Nephron (organoid): Measurements from ENCODE around the gene FAM227B.
"Not testable (repeated sequence)": the region's sequence is repeated elsewhere in the genome, so short reads cannot be mapped to it uniquely, and the experiment has no call there.

ENCODE experiments used
- H3K27ac Mint-ChIP-seq, 3 experiments: 2 replicates each; pipeline ENCODE4 v1.8.0; 2020; ENCODE audit warnings: mixed read lengths in 3 of 3, mild to moderate bottlenecking in 2 of 3, moderate library complexity in 1 of 3
- H3K27me3 Mint-ChIP-seq: 2 replicates; pipeline ENCODE4 v1.8.0; 2021; ENCODE audit warnings: low read depth, mild to moderate bottlenecking, moderate library complexity, mixed read lengths
- H3K36me3 Mint-ChIP-seq: 2 replicates; pipeline ENCODE4 v1.8.0; 2020; ENCODE audit warnings: low read depth, mixed read lengths
- H3K4me1 Mint-ChIP-seq: 2 replicates; pipeline ENCODE4 v1.8.0; 2020; ENCODE audit warnings: mixed read lengths
- H3K4me3 Mint-ChIP-seq, 3 experiments: 2 replicates each; pipeline ENCODE4 v1.8.0; 2020; ENCODE audit warnings: mild to moderate bottlenecking in 3 of 3, mixed read lengths in 3 of 3, moderate library complexity in 2 of 3
- H3K9me3 Mint-ChIP-seq: 2 replicates; pipeline ENCODE4 v1.8.0; 2020; ENCODE audit warnings: mixed read lengths
- CTCF ChIP-seq, 3 experiments: fragments of 200-600 bp; sonication (generic); IDR thresholded peaks; one replicate each; pipeline ENCODE4 v1.5.0; 2021; ENCODE audit warnings: antibody characterized with exemption in 3 of 3; ENCODE audit not compliant: unreplicated experiment in 3 of 3

The FAM227B gene

GRCh38 chr15:49406352-49407118 is 214.1 kb downstream of the FAM227B start:
- H3K36me3 Mint-ChIP-seq: no peaks in the 10 kb centered on the region
- H3K4me3 Mint-ChIP-seq: no peak overlapping the region
- no peak for TF ChIP-seq CTCF (IDR thresholded peaks at IDR 0.05; ENCODE audit: unreplicated experiment in 3 of 3)
- H3K9me3 Mint-ChIP-seq: peaks cover 19% of the 10 kb centered on the region
- peaks cover 6% of the 10 kb centered on the region for H3K4me1 Mint-ChIP-seq
- H3K27ac Mint-ChIP-seq: no peak overlapping the region
- H3K27me3 Mint-ChIP-seq: no peaks in the 10 kb centered on the region

GRCh38 chr15:49402515-49403296 is 217.9 kb downstream of the FAM227B start:
- H3K4me1 Mint-ChIP-seq, H3K27ac Mint-ChIP-seq, H3K27me3 Mint-ChIP-seq, H3K36me3 Mint-ChIP-seq, H3K4me3 Mint-ChIP-seq: not testable (repeated sequence)
- H3K9me3 Mint-ChIP-seq: peaks cover 19% of the 10 kb centered on the region

GRCh38 chr15:49387471-49387870 is 233.1 kb downstream of the FAM227B start:
- Mint-ChIP-seq H3K4me1 (no peaks in the 10 kb centered on the region), H3K36me3 (no peaks in the 10 kb centered on the region), H3K9me3 (peaks cover 5% of the 10 kb centered on the region)

GRCh38 chr15:49383266-49383665 is 237.4 kb downstream of the FAM227B start:
- Mint-ChIP-seq H3K9me3 (peaks cover 5% of the 10 kb centered on the region), H3K4me1 (no peaks in the 10 kb centered on the region), H3K4me3 (no peak overlapping the region), H3K27ac (no peak overlapping the region), H3K36me3 (no peaks in the 10 kb centered on the region), H3K27me3 (no peaks in the 10 kb centered on the region)
- TF ChIP-seq CTCF (IDR thresholded peaks at IDR 0.05; ENCODE audit: unreplicated experiment in 3 of 3): no peak

More at GRCh38 chr15:49387471-49387870, 233.1 kb downstream of the FAM227B start:
- TF ChIP-seq CTCF (IDR thresholded peaks at IDR 0.05; ENCODE audit: unreplicated experiment in 3 of 3): no peak
- Mint-ChIP-seq H3K27ac (no peak overlapping the region), H3K27me3 (no peaks in the 10 kb centered on the region), H3K4me3 (no peak overlapping the region)

GRCh38 chr15:49382394-49382793 is 238.2 kb downstream of the FAM227B start:
- H3K4me3 Mint-ChIP-seq: no peak overlapping the region

More at GRCh38 chr15:49382394-49382793, 238.2 kb downstream of the FAM227B start:
- H3K27ac Mint-ChIP-seq: no peak overlapping the region
- H3K36me3 Mint-ChIP-seq: no peaks in the 10 kb centered on the region
- no peaks in the 10 kb centered on the region for H3K9me3 Mint-ChIP-seq
- H3K27me3 Mint-ChIP-seq: no peaks in the 10 kb centered on the region
- no peaks in the 10 kb centered on the region for H3K4me1 Mint-ChIP-seq
- no peak for TF ChIP-seq CTCF (IDR thresholded peaks at IDR 0.05; ENCODE audit: unreplicated experiment in 3 of 3)
